Measurements from ENCODE around the gene GPR61.

Gene GPR61

GRCh38 chr1:109567877-109568672 lies 28.4 kb downstream of the GPR61 start:
- no peak for DNase-seq (ENCODE audit: low spot score)

- no peak for DNase-seq (ENCODE audit: low spot score)
Observed at GRCh38 chr1:109569323-109569722, 29.7 kb downstream of the GPR61 start.

GRCh38 chr1:109570414-109570813 lies 30.7 kb downstream of the GPR61 start:
- peak; percentile 38 for DNase-seq (ENCODE audit: low spot score)

- no peak for DNase-seq (ENCODE audit: low spot score)
Observed at GRCh38 chr1:109573785-109574184, 34.1 kb downstream of the GPR61 start.

- DNase-seq (ENCODE audit: low spot score): no peak
Observed at GRCh38 chr1:109578947-109579443, 39.3 kb downstream of the GPR61 start.

- DNase-seq (ENCODE audit: low spot score): no peak
Observed at GRCh38 chr1:109579491-109579890, 39.8 kb downstream of the GPR61 start.

GRCh38 chr1:109582021-109582420 lies 42.3 kb downstream of the GPR61 start:
- DNase-seq (ENCODE audit: low spot score): no peak

GRCh38 chr1:109584766-109585165 lies 45.1 kb downstream of the GPR61 start:
- no peak for DNase-seq (ENCODE audit: low spot score)

GRCh38 chr1:109586055-109586454 lies 46.4 kb downstream of the GPR61 start:
- no peak for DNase-seq (ENCODE audit: low spot score)

- DNase-seq (ENCODE audit: low spot score): no peak
Observed at GRCh38 chr1:109589177-109589576, 49.5 kb downstream of the GPR61 start.

- DNase-seq (ENCODE audit: low spot score): no peak
Observed at GRCh38 chr1:109589679-109590078, 50.0 kb downstream of the GPR61 start.

- no peak for DNase-seq (ENCODE audit: low spot score)
Observed at GRCh38 chr1:109592916-109593315, 53.2 kb downstream of the GPR61 start.

GRCh38 chr1:109595531-109595930 lies 55.9 kb downstream of the GPR61 start:
- DNase-seq (ENCODE audit: low spot score): no peak

Data from iPS-NIHi11 (cell line).